Adrenal gland (tissue), 5 donors: Measurements from ENCODE around the gene RAB20.

ENCODE experiments used
- CTCF ChIP-seq, 6 experiments: fragments of 450-650 bp in 4 of 6; fragments of 200-600 bp in 2 of 6; sonication (generic) in 1 of 6; IDR thresholded peaks; 1 replicate in 5 of 6; 2 replicates in 1 of 6; pipeline versions ENCODE4 v1.5.1 to v1.8.0; 2016 to 2021; ENCODE audit warnings: antibody characterized with exemption in 6 of 6, mild to moderate bottlenecking in 2 of 6, moderate library complexity in 1 of 6
- POLR2A ChIP-seq, 2 donors: fragments of 450-650 bp; IDR thresholded peaks; one replicate each; pipeline ENCODE4 v1.6.1; 2017; ENCODE audit warnings: antibody characterized with exemption in 2 of 2, mild to moderate bottlenecking in 2 of 2, moderate library complexity in 1 of 2
- donor health status: DM: no; HTN: no; CAD: no.

GRCh38 chr13:110535526-110535925, 26.0 kb downstream of the RAB20 start:
- TF ChIP-seq CTCF (IDR thresholded peaks at IDR 0.05) (no peak), POLR2A (IDR thresholded peaks at IDR 0.05) (no peak)
